Activated CD8-positive, alpha-beta memory T cell treated with anti-CD3 and anti-CD28 coated beads, Interleukin-2, amount 50 U/mL, for 24 hours (primary cell): ENCODE measurements around the gene NXNL1.
"Not testable (repeated sequence)": the region's sequence is repeated elsewhere in the genome, so short reads cannot be mapped to it uniquely, and the experiment has no call there.

Experiments used
- DNase-seq: peaks from one replicate; pipeline ENCODE4 v3.0.0-alpha.2; 2020; ENCODE audit errors: extremely low read depth

NXNL1 gene

GRCh38 chr19:17460372-17461230 is at the start of gene NXNL1:
TSS of gene NXNL1 (minus strand) at chr19:17460926. CDS start at chr19:17460869, 57 bp downstream.
- DNase-seq, result no peak

GRCh38 chr19:17508558-17508933 is 47.8 kb upstream of the NXNL1 start:
- DNase-seq, result not testable (repeated sequence)

GRCh38 chr19:17506745-17507144 is 46.0 kb upstream of the NXNL1 start:
- no peak for DNase-seq

GRCh38 chr19:17505223-17505622 is 44.5 kb upstream of the NXNL1 start:
- DNase-seq, result no peak

GRCh38 chr19:17504456-17504855 is 43.7 kb upstream of the NXNL1 start:
- no peak for DNase-seq

GRCh38 chr19:17504030-17504429 is 43.3 kb upstream of the NXNL1 start:
- no peak for DNase-seq

- no peak for DNase-seq
Observed at GRCh38 chr19:17503240-17503639, 42.5 kb upstream of the NXNL1 start.

- no peak for DNase-seq
Observed at GRCh38 chr19:17500447-17501198, 39.9 kb upstream of the NXNL1 start.

GRCh38 chr19:17499648-17500446 is 39.1 kb upstream of the NXNL1 start:
- no peak for DNase-seq

GRCh38 chr19:17499025-17499424 is 38.3 kb upstream of the NXNL1 start:
- DNase-seq, result not testable (repeated sequence)

GRCh38 chr19:17497149-17497798 is 36.5 kb upstream of the NXNL1 start:
- DNase-seq, result no peak

- peak; percentile 58 for DNase-seq
Observed at GRCh38 chr19:17496337-17496997, 35.7 kb upstream of the NXNL1 start.

- DNase-seq, result no peak
Observed at GRCh38 chr19:17495639-17496296, 35.0 kb upstream of the NXNL1 start.

GRCh38 chr19:17491287-17491686 is 30.6 kb upstream of the NXNL1 start:
- DNase-seq, result no peak

- DNase-seq, result no peak
Observed at GRCh38 chr19:17490411-17490810, 29.7 kb upstream of the NXNL1 start.

GRCh38 chr19:17489392-17490030 is 28.8 kb upstream of the NXNL1 start:
- no peak for DNase-seq

- peak; percentile 67 for DNase-seq
Observed at GRCh38 chr19:17488593-17489391, 28.1 kb upstream of the NXNL1 start.

GRCh38 chr19:17487284-17488121 is 26.8 kb upstream of the NXNL1 start:
- no peak for DNase-seq
